GM19372 (cell line): ENCODE results near the gene MRPL22.
A peak's percentile ranks its signal among the peaks of the same experiment; 100 is the strongest.
"Not testable (repeated sequence)": the region's sequence is repeated elsewhere in the genome, so short reads cannot be mapped to it uniquely, and the experiment has no call there.

Source experiments
- ATAC-seq: cut with Tn5 transposase; IDR thresholded peaks from one replicate; pipeline ENCODE4 v1.9.1; 2021; ENCODE audit warnings: mild to moderate bottlenecking, low read depth, moderate library complexity; ENCODE audit not compliant: unreplicated experiment

Gene MRPL22

DNA sequence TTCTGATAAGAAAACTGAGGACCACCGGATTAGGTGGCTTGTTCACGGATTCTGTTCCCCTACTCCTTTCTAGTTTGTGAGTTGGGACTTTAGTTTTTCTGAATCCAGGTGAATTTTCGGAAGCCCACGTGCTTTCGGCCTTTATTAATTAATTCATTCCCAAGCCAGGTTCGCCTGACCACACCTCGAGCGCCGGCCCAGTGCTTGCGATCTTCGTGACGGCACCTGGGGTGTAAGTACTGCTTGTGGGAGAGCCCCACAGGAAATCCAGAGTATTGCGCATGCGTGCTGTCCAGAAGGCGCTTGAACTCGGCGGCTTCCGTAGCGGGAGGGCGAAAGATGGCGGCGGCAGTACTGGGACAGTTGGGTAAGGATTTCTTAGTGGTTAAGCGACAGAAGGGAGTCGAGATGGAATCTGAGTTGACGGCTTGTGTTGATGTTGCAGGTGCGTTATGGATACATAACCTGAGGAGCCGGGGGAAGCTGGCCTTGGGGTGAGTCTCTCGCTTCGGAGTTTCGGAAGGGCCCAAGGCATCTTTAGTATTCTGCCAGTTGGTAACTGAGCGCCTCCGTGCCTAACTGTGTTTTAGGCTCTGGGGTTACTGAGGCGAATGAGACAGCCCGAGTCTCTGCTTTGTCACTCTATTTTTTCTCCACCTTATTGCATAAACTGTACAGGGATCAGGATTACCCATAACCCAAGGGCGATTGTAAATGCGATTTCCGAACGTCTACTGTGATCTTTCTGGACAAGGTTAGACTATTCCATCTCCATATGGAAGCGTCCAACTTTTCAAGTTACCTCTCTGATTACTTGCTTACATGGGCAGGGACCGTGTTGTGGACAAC, at the start of gene MRPL22:
TSS of gene MRPL22 (plus strand) at position 302 of the 849 bp plus-strand sequence. CDS start at position 340, 38 bp downstream.
- peak; percentile 48 for ATAC-seq

- ATAC-seq: no peak
Observed at GRCh38 chr5:154892369-154892771, 48.5 kb upstream of the MRPL22 start.

- ATAC-seq: no peak
Observed at GRCh38 chr5:154893381-154893780, 47.5 kb upstream of the MRPL22 start.

DNA sequence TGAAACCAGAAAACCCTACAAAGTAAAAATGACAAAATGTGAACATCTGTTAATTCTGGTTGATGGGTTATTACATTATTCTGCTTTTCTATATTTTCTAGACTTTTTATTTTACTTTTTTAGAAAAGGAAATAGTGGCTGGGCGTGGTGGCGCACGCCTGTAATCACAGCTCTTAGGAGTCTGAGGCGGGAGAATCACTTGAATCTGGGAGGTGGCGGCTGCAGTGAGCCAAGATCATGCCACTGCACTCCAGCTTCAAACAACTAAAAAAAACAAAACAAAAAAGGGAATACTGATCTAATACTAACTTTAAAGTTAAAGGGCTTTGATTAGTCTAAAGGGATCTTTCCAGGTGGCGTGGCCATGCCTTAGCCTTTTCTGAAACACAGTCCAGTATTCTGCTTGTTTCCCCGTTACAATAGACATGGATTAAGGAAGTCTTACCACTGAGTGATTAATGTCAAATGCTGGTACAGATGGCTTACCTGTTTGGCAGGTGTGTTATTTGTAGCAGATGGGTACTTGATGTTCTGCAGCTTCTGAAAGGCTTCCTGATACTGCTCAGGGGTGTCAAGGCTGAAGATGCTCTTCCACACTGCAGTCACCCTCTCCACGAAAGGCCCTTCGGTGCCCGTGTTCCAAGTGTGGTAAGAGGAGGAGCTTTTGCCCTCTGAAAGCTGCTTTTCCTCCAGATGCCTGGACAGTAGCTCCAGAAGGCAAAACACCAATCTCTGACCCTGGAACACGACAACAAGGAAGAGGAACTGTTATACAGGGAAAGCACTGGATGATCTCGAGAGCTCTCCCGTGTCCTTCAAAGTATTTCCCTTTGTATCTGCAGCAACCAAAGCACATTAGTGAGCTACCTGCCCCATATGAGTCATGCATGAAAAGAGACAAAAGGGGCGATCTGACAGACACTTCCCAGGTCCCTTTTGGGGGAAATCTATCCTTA, 45.0 kb upstream of the MRPL22 start:
- ATAC-seq: no peak

DNA sequence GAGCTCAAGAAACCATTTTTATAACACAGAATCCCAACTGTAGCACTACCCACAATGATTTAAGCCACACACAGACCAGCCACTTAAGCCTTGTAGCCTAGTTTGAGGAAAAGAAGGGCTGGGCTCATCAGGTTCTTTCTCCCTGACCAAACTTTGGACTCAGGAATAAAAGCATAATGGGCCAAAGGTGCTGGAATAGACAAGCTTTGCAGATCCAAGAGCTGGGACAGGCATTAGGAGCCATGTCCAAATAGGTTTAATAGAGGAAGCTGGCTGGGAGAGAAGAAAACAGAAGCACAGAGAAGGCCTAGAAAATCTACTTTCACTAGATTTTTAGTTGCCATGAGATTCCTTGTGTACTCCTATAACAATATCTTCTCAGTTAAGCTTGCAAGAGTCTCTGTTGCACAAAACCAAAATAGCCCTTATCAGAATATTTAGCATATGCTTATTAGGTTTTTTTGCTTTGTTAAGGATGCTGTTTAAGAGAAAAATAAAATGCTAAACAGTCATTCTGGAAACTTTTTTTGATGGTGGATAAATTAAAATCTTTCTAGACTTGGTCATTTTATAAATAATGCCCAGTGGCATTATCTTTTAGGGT, 44.2 kb upstream of the MRPL22 start:
- no peak for ATAC-seq

DNA sequence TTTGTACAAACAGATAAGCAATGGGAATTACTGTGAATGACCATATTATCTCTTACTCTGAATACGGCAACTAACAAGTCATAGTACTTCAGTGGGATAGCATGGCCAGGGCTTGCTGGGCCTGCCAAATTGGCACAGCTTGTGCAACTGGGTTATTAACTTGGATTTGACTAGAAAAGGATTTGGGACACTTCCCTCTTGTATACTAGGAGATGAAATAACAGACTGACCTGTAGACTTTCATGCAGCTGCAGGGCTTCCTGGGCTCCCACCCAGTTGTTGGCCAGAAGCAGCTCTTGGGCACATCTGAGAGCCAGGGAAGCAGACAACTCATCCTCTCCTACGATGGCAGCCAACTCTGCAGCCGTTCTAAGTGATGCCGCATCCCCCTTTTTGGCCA, 42.7 kb upstream of the MRPL22 start:
- no peak for ATAC-seq

GRCh38 chr5:154899151-154899816, 41.6 kb upstream of the MRPL22 start:
- no peak for ATAC-seq

- no peak for ATAC-seq
Observed at GRCh38 chr5:154900066-154900465, 40.8 kb upstream of the MRPL22 start.

- no peak for ATAC-seq
Observed at GRCh38 chr5:154901276-154901675, 39.6 kb upstream of the MRPL22 start.

GRCh38 chr5:154901913-154902312, 39.0 kb upstream of the MRPL22 start:
- no peak for ATAC-seq

GRCh38 chr5:154905601-154906000, 35.3 kb upstream of the MRPL22 start:
- ATAC-seq: not testable (repeated sequence)

DNA sequence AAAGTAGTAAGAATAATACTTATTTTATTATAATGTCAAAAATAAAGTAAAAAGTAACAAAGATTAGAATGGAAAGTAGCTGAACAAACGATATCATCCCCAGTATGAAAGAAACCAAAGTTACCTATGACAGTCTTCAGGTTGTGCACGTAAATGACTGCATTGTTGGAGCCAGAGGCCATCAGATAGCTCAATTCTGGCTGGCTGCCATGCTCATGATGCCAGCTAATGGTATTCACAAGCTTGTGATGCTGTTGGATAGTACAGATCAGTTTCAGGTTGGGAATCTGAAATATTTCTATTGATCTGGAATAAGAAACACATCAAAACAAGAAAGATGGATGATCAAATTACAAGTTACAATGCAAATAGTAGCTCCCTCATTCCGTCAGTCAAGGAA, 24.0 kb upstream of the MRPL22 start:
- ATAC-seq: no peak

GRCh38 chr5:154917757-154918156, 23.1 kb upstream of the MRPL22 start:
- ATAC-seq: no peak

- no peak for ATAC-seq
Observed at GRCh38 chr5:154923441-154924430, 17.1 kb upstream of the MRPL22 start.

- ATAC-seq: no peak
Observed at GRCh38 chr5:154933537-154933936, 7.3 kb upstream of the MRPL22 start.

DNA sequence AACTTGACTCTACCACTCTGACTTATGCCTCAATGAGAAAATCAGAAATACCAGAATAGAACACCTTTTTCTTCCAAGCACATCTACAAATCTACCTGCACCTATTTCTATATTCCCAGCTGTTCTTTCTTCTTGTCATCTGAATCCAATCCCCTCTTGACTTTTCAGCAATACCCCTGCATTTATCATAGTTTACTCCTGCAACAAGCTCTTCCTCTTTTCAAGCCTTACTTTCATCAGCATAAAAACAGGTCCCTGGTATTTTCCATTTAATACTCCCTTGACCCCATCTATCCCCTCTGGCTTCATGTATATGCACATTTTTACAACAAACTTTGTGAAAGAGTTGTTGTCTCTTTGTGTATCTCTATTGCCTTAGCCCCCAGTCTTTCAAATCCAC, 6.0 kb upstream of the MRPL22 start:
- no peak for ATAC-seq

- ATAC-seq: no peak
Observed at GRCh38 chr5:154937186-154937717, 3.6 kb upstream of the MRPL22 start.

DNA sequence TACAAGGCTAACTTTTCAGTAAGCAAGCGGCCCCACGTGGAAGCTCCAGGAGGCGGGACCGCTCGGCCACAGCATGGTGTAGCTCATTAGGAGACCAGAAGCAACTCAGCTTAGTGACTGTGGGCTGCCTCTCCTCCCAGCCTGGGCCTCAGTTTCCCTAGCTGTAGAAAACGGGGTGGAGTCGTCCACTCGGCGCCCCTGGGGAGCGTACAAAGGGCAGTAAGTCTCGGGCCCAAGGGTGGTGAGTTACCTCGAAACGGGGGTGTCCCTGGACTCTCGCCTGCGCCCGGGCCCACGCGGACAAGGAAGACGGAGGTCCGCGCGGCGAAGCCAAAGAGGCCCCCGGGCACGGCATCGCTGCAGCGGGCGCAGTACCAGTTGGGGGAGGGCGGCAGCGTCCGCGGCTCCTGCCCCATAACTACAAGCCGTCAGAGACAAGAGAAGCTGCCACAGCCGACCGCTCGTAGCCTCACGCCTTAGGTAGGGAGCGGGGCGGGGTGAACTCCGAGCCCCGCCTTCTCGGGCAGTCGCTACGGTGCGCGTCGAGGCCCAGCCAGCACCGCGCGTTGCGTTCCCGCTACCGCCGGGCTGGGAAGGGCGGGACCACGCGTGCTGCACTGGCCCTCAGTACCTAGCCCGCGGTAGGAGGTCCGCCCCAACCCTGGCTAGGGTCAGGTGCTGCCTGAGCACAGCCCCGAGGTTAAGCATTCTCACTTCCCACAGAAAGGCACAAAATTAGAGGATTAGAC, 3.0 kb upstream of the MRPL22 start, which contains the start of gene GEMIN5:
TSS of gene GEMIN5 (minus strand) at position 494 of the 749 bp plus-strand sequence. CDS start at position 416, 78 bp downstream.
- peak; percentile 76 for ATAC-seq
